Heart right ventricle (tissue), 16 donors: ENCODE measurements around the gene FGF12. TPM values are rescaled to one million over a fixed set of nuclear protein-coding genes. Genes with fewer than 3 reads are reported as not detected.
A peak's percentile ranks its signal among the peaks of the same experiment; 100 is the strongest.

ENCODE experiments used
- ATAC-seq, 8 donors: fragments of 200-7000 bp; cut with Tn5 transposase; one replicate each; pipeline ENCODE4 v1.9.1; 2020; ENCODE audit warnings: mild to moderate bottlenecking in 8 of 8, moderate library complexity in 8 of 8, moderate number of reproducible peaks in 1 of 8
- DNase-seq, 2 donors: peaks; one replicate each; pipeline ENCODE4 v3.0.0-alpha.2; 2020
- H3K27ac ChIP-seq, 10 donors: fragments of 200-600 bp; sonication (generic) in 2 of 10; one replicate each; pipeline versions ENCODE4 v1.5.0 to v1.8.0; 2020 to 2022; ENCODE audit warnings: mild to moderate bottlenecking in 3 of 10
- H3K27me3 ChIP-seq, 7 donors: fragments of 200-600 bp; one replicate each; pipeline ENCODE4 v1.8.0; 2021 to 2022; ENCODE audit warnings: mild to moderate bottlenecking in 2 of 7
- H3K36me3 ChIP-seq, 9 donors: fragments of 200-600 bp; sonication (generic) in 1 of 9; one replicate each; pipeline versions ENCODE4 v1.5.0 to v1.8.0; 2020 to 2022; ENCODE audit warnings: mild to moderate bottlenecking in 2 of 9
- H3K4me1 ChIP-seq, 9 donors: fragments of 200-600 bp; sonication (generic) in 1 of 9; one replicate each; pipeline versions ENCODE4 v1.5.0 to v1.8.0; 2020 to 2022; ENCODE audit warnings: mild to moderate bottlenecking in 4 of 9
- H3K4me3 ChIP-seq, 10 donors: fragments of 200-600 bp; sonication (generic) in 2 of 10; one replicate each; pipeline versions ENCODE4 v1.5.0 to v1.8.0; 2020 to 2022; ENCODE audit warnings: mild to moderate bottlenecking in 7 of 10, moderate library complexity in 2 of 10
- H3K9me3 ChIP-seq, 11 donors: fragments of 200-600 bp in 10 of 11; sonication (generic) in 2 of 11; one replicate each; pipeline versions ENCODE4 v1.5.0 to v1.8.0; 2013 to 2022; ENCODE audit warnings: mild to moderate bottlenecking in 2 of 11, control low read depth in 1 of 11, moderate library complexity in 1 of 11
- CTCF ChIP-seq, 9 donors: fragments of 200-600 bp; sonication (generic) in 2 of 9; IDR thresholded peaks; one replicate each; pipeline versions ENCODE4 v1.5.0 to v1.8.0; 2021 to 2022; ENCODE audit warnings: antibody characterized with exemption in 9 of 9, mild to moderate bottlenecking in 5 of 9, moderate library complexity in 1 of 9
- WGBS, 2 donors: extraction: QIAGEN DNeasy Blood & Tissue Kit; methylation state at CpG; one replicate each; pipeline ENCODE4 v1.1.7; 2013; ENCODE audit warnings: inconsistent platforms in 1 of 2; 5-methylcytosine and 5-hydroxymethylcytosine counted together
- intact Hi-C, 10 donors: fragments of 100-400 bp; cut with DNase I; formaldehyde crosslinking; loops; one replicate each; pipeline versions ENCODE4 v1.11.1 to v1.14.2; 2022
- polyA plus RNA-seq, 2 donors: library from polyadenylated mRNA; stranded (reverse); fragments of 200-250 nt; gene quantifications; one replicate each; pipeline ENCODE4 v1.2.3, GENCODE V29; 2013
- total RNA-seq, 10 donors: library from RNA; stranded (reverse); fragmentation: NEBNext Ultra II Directional in 3 of 10; extraction: Animal tissue kit (Norgen Biotek cat#: 25700) in 3 of 10; gene quantifications; one replicate each; pipeline versions ENCODE4 v1.2.1 to v1.2.4, GENCODE V29; 2021 to 2023
- donor health status: Arrhythmogenic right ventricular cardiomyopathy.
- donor health status: ischemic (EF 13 %, LVEDD 7.1; RV severe dilation, severe dysfunction).
- donor health status: healthy with polysubstance abuse.
- donor health status: DM: no; HTN: yes; CAD: no.
- donor health status: DM: no; HTN: no; CAD: no.
- donor health status: ischemic (EF 25% LVEDD 6.9; RV normal size, moderate dysfunction).
- donor health status: ischemic (EF 25% LVEDD 5.7; RV mildly dilated, moderate dysfunction).
- donor health status: healthy.
- donor health status: DM: yes; HTN: yes; CAD: no.
- donor health status: Ischemic cardiomyopathy.
- donor health status: ischemic (EF 35%, LVEDD 5.7; RV mildly dilated, moderate dysfunction).
- donor health status: nonischemic (EF 11% LVEDD 7.7; RV severe dilation, severe dysfunction).
- donor health status: DM: yes; HTN: yes; CAD: no.
- donor health status: PGD.
- donor health status: ischemic (EF 29% LVEDD 5.4; RV normal size, mild dysfunction).
- donor health status: nonischemic (EF 23%, LVEDD 6.1; RV moderate dilation, normal function).

The FGF12 gene
- total and polyA plus RNA-seq, 12 donors: 26.5 to 504 (median 313) TPM

- no peaks in the 10 kb centered on the region for H3K36me3 ChIP-seq
- no peak for TF ChIP-seq CTCF (IDR thresholded peaks at IDR 0.05)
- no peaks in the 10 kb centered on the region for H3K9me3 ChIP-seq
- H3K4me3 ChIP-seq: peak overlapping the region in 9 of 10 donors; percentile 21 to 53 (median 49)
- WGBS, 2 donors: 13 to 16% methylated on average over 30 of the region's 30 CpGs
- peak; percentile 73 to 92 (median 90) for ATAC-seq
- intact Hi-C loops: loop anchor here in 5 of 10 donors (2.0 to 10.0 kb wide), 7 partner anchors 66 to 1004 kb away; partner anchors contain the start of gene FGF12 (in 3 of the 5)
- H3K27ac ChIP-seq: peak overlapping the region; percentile 57 to 88 (median 76)
- peaks cover 0 to 21% (median 12%) of the 10 kb centered on the region in 9 donors for H3K4me1 ChIP-seq
- peak; percentile 70 to 80 for DNase-seq
- H3K27me3 ChIP-seq: peaks cover 0 to 9% (median 0%) of the 10 kb centered on the region in 7 donors
Observed at GRCh38 chr3:192570821-192571791, 156.2 kb downstream of the FGF12 start.

- ATAC-seq (no peak), DNase-seq (no peak)
- H3K27ac ChIP-seq: peak overlapping the region in 9 of 10 donors; percentile 57 to 88 (median 78)
- no peaks in the 10 kb centered on the region for H3K36me3 ChIP-seq
- H3K4me1 ChIP-seq: peaks cover 0 to 21% (median 12%) of the 10 kb centered on the region in 9 donors
- peak overlapping the region in 1 of 10 donors; percentile 53 for H3K4me3 ChIP-seq
- no peaks in the 10 kb centered on the region for H3K9me3 ChIP-seq
- TF ChIP-seq CTCF (IDR thresholded peaks at IDR 0.05): no peak
- peaks cover 0 to 9% (median 0%) of the 10 kb centered on the region in 7 donors for H3K27me3 ChIP-seq
- intact Hi-C loops: loop anchor here in 5 of 10 donors (2.0 to 10.0 kb wide), 7 partner anchors 66 to 1004 kb away; partner anchors contain the start of gene FGF12 (in 3 of the 5)
Observed at GRCh38 chr3:192570315-192570714, 157.0 kb downstream of the FGF12 start.

- peak; percentile 70 to 90 (median 82) for TF ChIP-seq CTCF (IDR thresholded peaks at IDR 0.05)
- intact Hi-C loops: loop anchor here in 9 of 10 donors (1.0 to 10.0 kb wide), 14 partner anchors 99 to 1008 kb away; partner anchors contain the start of gene FGF12 (in 1 of the 9)
- DNase-seq: peak; percentile 38 to 81
- ATAC-seq: peak in 7 of 8 donors; percentile 59 to 80 (median 71)
- Histone ChIP-seq H3K4me1 (peaks cover 0 to 21% (median 12%) of the 10 kb centered on the region in 9 donors), H3K27me3 (peaks cover 0 to 9% (median 0%) of the 10 kb centered on the region in 7 donors), H3K27ac (peak overlapping the region in 4 of 10 donors; percentile 14 to 57 (median 18)), H3K4me3 (peak overlapping the region in 1 of 10 donors; percentile 19), H3K36me3 (no peaks in the 10 kb centered on the region), H3K9me3 (no peaks in the 10 kb centered on the region)
- 7% methylated on average over 6 of the region's 6 CpGs for WGBS, 2 donors
Observed at GRCh38 chr3:192566706-192567290, 160.5 kb downstream of the FGF12 start.

- no peak for DNase-seq
- TF ChIP-seq CTCF (IDR thresholded peaks at IDR 0.05): no peak
- ATAC-seq: no peak
- no peaks in the 10 kb centered on the region for H3K27me3 ChIP-seq
- intact Hi-C loops: loop anchor here (2.0 to 10.0 kb wide), 11 partner anchors 97 to 1010 kb away; partner anchors contain the start of gene FGF12 (in 1 of the 10)
- peaks cover 0 to 9% (median 0%) of the 10 kb centered on the region in 9 donors for H3K4me1 ChIP-seq
- no peaks in the 10 kb centered on the region for H3K9me3 ChIP-seq
- H3K36me3 ChIP-seq: no peaks in the 10 kb centered on the region
- H3K4me3 ChIP-seq: no peak overlapping the region
- peak overlapping the region in 1 of 10 donors; percentile 29 for H3K27ac ChIP-seq
Observed at GRCh38 chr3:192564611-192565010, 162.7 kb downstream of the FGF12 start.
